ENCODE measurements around the gene ARNT2.

DNA sequence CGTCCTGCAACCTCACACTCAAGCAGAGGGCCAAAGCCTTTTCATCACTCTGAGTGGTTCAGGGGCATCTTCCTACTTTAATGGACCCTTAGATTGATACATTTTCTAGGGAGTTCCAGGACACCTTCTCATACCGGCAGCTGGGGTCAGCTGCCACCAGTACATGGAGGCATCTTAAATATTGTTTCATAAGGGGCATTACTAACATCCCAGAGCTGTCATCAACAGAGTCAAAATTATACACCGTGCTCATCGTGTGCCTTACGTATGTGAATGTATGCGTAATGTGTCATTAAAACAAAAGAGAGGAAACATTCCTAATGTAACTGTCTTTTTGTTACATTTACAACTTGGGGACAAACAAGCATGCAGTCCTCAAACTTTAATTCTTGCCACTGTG lies 57.9 kb downstream of the ARNT2 start:
- TF ChIP-seq POLR2A (IDR thresholded peaks at IDR 0.05), result no peak
- TF ChIP-seq, protein P1, sequence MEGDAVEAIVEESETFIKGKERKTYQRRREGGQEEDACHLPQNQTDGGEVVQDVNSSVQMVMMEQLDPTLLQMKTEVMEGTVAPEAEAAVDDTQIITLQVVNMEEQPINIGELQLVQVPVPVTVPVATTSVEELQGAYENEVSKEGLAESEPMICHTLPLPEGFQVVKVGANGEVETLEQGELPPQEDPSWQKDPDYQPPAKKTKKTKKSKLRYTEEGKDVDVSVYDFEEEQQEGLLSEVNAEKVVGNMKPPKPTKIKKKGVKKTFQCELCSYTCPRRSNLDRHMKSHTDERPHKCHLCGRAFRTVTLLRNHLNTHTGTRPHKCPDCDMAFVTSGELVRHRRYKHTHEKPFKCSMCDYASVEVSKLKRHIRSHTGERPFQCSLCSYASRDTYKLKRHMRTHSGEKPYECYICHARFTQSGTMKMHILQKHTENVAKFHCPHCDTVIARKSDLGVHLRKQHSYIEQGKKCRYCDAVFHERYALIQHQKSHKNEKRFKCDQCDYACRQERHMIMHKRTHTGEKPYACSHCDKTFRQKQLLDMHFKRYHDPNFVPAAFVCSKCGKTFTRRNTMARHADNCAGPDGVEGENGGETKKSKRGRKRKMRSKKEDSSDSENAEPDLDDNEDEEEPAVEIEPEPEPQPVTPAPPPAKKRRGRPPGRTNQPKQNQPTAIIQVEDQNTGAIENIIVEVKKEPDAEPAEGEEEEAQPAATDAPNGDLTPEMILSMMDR (IDR thresholded peaks at IDR 0.05), result no peak

Measured in testis (tissue), 2 donors.